ENCODE data around the gene SMG6. TPM values are rescaled to one million over a fixed set of nuclear protein-coding genes. Genes with fewer than 3 reads are reported as not detected.

Gene SMG6
- total and polyA plus RNA-seq, 2 of the 13 experiments (the other 11 are each of a cell fraction or from before 2014, with no cell fraction given), result 4.6 to 14.6 TPM

DNA sequence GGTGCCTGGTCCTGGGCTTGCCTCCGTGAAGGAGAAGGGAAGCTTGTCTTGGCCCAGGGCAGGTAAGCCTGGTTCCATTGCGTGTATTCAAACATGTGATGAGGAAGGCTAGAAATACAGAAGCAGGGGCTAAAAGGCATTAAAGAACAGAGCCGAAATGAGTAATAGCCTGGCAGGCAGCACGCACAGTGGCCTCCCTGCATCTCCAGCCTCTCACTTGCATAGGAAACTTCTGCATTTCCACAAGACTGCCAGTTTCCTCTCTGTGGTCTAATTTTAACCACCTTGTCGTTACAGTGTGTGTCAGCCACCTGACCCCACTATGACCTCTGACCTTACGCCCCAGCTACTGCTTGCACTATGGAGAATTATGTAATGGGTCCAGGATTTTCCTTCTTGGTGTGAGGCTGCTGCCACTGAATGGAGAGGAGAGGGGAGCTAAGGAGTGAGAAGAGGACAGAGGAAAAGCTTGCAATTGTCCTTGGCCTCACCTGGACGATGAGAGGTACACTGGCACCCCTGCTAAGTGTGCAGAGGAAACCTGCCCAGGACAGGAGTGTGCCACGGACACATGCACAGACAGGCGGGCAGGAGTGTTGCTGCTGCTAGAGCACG, 215.9 kb downstream of the SMG6 start:
- ChIA-PET POLR2A (no interaction called here), CTCF (ENCODE audit: low intra/inter-chr PET ratio, low total read pairs) (no interaction called here)
- intact Hi-C loops (cut with micrococcal nuclease; ENCODE audit: unreplicated experiment), result no loop called here
- 84% methylated on average over 9 of the region's 10 CpGs for WGBS (ENCODE audit: low lambda C conversion rate)
- H3K9ac ChIP-seq (ENCODE audit: insufficient read depth, low read depth, low read length), result no peak overlapping the region
- no peak for FAIRE-seq
- no peak overlapping the region for H3K4me3 ChIP-seq (replicated peaks in 1 of 3; ENCODE audit: insufficient read depth in 1 of 3, low read depth in 2 of 3, low read length in 3 of 3)
- no peaks in the 10 kb centered on the region for H3K27me3 ChIP-seq (ENCODE audit: control insufficient read depth in 1 of 2, insufficient read depth in 2 of 2, low read length in 2 of 2)
- peak; percentile 69 for TF ChIP-seq RARA (CRISPR knock-in tag; IDR thresholded peaks at IDR 0.05)
- TF ChIP-seq, protein P1, sequence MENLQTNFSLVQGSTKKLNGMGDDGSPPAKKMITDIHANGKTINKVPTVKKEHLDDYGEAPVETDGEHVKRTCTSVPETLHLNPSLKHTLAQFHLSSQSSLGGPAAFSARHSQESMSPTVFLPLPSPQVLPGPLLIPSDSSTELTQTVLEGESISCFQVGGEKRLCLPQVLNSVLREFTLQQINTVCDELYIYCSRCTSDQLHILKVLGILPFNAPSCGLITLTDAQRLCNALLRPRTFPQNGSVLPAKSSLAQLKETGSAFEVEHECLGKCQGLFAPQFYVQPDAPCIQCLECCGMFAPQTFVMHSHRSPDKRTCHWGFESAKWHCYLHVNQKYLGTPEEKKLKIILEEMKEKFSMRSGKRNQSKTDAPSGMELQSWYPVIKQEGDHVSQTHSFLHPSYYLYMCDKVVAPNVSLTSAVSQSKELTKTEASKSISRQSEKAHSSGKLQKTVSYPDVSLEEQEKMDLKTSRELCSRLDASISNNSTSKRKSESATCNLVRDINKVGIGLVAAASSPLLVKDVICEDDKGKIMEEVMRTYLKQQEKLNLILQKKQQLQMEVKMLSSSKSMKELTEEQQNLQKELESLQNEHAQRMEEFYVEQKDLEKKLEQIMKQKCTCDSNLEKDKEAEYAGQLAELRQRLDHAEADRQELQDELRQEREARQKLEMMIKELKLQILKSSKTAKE (CRISPR knock-in tag; IDR thresholded peaks at IDR 0.05; ENCODE audit: borderline replicate concordance), result no peak
- peak; percentile 83; the same call in 1 of the 2 replicates for TF ChIP-seq NR2C2 (CRISPR knock-in tag; IDR thresholded peaks at IDR 0.05; ENCODE audit: borderline replicate concordance)
- TF ChIP-seq NR2F6 (IDR thresholded peaks at IDR 0.05), result peak; percentile 80
- peak; percentile 44; the same call in 1 of the 2 replicates for TF ChIP-seq NR2F6 (CRISPR knock-in tag; IDR thresholded peaks at IDR 0.05)
- H3K79me2 ChIP-seq (ENCODE audit: insufficient read depth, low read length), result no peaks in the 10 kb centered on the region
- H4K20me1 ChIP-seq (ENCODE audit: insufficient read depth, low read length), result no peaks in the 10 kb centered on the region
- BruUV-seq (replicated peaks), result no TSS peak
- no peak for ATAC-seq
- no peak overlapping the region for H3K27ac ChIP-seq (ENCODE audit: extremely low read length, insufficient read depth, low read length)
- peaks cover 0 to 15% of the 10 kb centered on the region in 2 experiments; a peak in 4 of 5 replicates for H3K36me3 ChIP-seq (replicated peaks in 1 of 2; ENCODE audit: control insufficient read depth in 1 of 2, insufficient read depth in 2 of 2, low read length in 2 of 2)
- H3K4me1 ChIP-seq (ENCODE audit: insufficient read depth, low read length), result peaks cover 33% of the 10 kb centered on the region
- no peak overlapping the region for H2AFZ ChIP-seq (ENCODE audit: low read length)
- no peaks in the 10 kb centered on the region for H3K9me3 ChIP-seq (ENCODE audit: low read length)
- no peak for DNase-seq (ENCODE audit: low spot score)
- H3K4me2 ChIP-seq (ENCODE audit: low read depth, low read length), result no peak overlapping the region
- in situ Hi-C loops (cut with HindIII; ENCODE audit: extremely low pct_ligation_motif_present, low pct_unique_long_range_greater_than_20kb), result no loop called here

DNA sequence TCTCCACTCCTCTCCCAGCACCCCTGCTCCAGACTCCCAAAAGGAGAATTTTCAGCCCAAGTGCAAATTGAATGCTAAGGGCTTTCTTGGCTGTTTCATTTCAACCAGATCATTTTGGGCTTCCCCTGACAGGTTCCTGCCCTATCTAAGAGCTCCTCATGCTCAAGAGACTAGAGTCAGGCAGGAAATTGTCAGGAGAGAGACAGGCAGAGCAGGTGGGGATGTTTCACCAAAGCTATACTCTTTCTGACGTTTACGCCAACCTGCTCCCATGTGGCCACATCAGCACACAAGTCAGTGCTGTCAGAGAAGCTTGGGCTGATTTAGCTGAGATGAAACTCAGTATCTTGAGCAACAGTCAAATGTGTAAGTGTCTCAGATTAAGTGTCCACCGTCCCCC, 217.3 kb downstream of the SMG6 start:
- FAIRE-seq, result no peak
- POLR2A ChIA-PET, result no interaction called here
- no peaks in the 10 kb centered on the region for H3K9me3 ChIP-seq (ENCODE audit: low read length)
- 97% methylated on average over 3 of the region's 3 CpGs for WGBS (ENCODE audit: low lambda C conversion rate)
- H3K27me3 ChIP-seq (ENCODE audit: control insufficient read depth in 1 of 2, insufficient read depth in 2 of 2, low read length in 2 of 2), result no peaks in the 10 kb centered on the region
- H3K9ac ChIP-seq (ENCODE audit: insufficient read depth, low read depth, low read length), result no peak overlapping the region
- H3K27ac ChIP-seq (ENCODE audit: extremely low read length, insufficient read depth, low read length), result no peak overlapping the region
- H3K4me3 ChIP-seq (replicated peaks in 1 of 3; ENCODE audit: insufficient read depth in 1 of 3, low read depth in 2 of 3, low read length in 3 of 3), result no peak overlapping the region
- in situ Hi-C loops (cut with HindIII; ENCODE audit: extremely low pct_ligation_motif_present, low pct_unique_long_range_greater_than_20kb) (no loop called here), intact Hi-C loops (cut with micrococcal nuclease; ENCODE audit: unreplicated experiment) (no loop called here)
- BruUV-seq (replicated peaks), result no TSS peak
- H3K4me2 ChIP-seq (ENCODE audit: low read depth, low read length), result no peak overlapping the region
- CTCF ChIA-PET (ENCODE audit: low intra/inter-chr PET ratio, low total read pairs), result no interaction called here
- H2AFZ ChIP-seq (ENCODE audit: low read length), result no peak overlapping the region
- peaks cover 1 to 18% of the 10 kb centered on the region in 2 experiments; a peak in 4 of 5 replicates for H3K36me3 ChIP-seq (replicated peaks in 1 of 2; ENCODE audit: control insufficient read depth in 1 of 2, insufficient read depth in 2 of 2, low read length in 2 of 2)
- no peaks in the 10 kb centered on the region for H3K79me2 ChIP-seq (ENCODE audit: insufficient read depth, low read length)
- no peak for ATAC-seq
- no peak for DNase-seq (ENCODE audit: low spot score)
- peaks cover 32% of the 10 kb centered on the region for H3K4me1 ChIP-seq (ENCODE audit: insufficient read depth, low read length)
- no peaks in the 10 kb centered on the region for H4K20me1 ChIP-seq (ENCODE audit: insufficient read depth, low read length)
- no peak for TF ChIP-seq MBD4 (IDR thresholded peaks at IDR 0.05; ENCODE audit: borderline replicate concordance, low read length)
- no peak for TF ChIP-seq SMARCE1 (IDR thresholded peaks at IDR 0.05; ENCODE audit: borderline replicate concordance)
- no peak for TF ChIP-seq FIP1L1 (IDR thresholded peaks at IDR 0.05; ENCODE audit: borderline replicate concordance, insufficient read depth, low read depth, low read length)
- TF ChIP-seq SNAI1 (CRISPR knock-in tag; IDR thresholded peaks at IDR 0.05; ENCODE audit: borderline replicate concordance), result no peak
- TF ChIP-seq ZNF670 (CRISPR knock-in tag; IDR thresholded peaks at IDR 0.05; ENCODE audit: borderline replicate concordance), result no peak
- no peak for TF ChIP-seq NR2F6 (IDR thresholded peaks at IDR 0.05)
- no peak for TF ChIP-seq NR2F6 (CRISPR knock-in tag; IDR thresholded peaks at IDR 0.05)
- TF ChIP-seq, protein P2, sequence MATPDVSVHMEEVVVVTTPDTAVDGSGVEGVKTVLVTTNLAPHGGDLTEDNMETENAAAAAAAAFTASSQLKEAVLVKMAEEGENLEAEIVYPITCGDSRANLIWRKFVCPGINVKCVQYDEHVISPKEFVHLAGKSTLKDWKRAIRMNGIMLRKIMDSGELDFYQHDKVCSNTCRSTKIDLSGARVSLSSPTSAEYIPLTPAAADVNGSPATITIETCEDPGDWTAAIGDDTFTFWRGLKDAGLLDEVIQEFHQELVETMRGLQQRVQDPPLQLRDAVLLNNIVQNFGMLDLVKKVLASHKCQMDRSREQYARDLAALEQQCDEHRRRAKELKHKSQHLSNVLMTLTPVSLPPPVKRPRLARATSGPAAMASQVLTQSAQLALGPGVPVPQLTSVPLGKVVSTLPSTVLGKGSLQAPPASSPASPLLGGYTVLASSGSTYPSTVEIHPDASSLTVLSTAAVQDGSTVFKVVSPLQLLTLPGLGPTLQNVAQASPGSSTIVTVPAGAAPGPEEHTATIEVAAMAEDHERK (CRISPR knock-in tag; IDR thresholded peaks at IDR 0.05; ENCODE audit: low read depth), result no peak
- TF ChIP-seq ZNF564 (CRISPR knock-in tag; IDR thresholded peaks at IDR 0.05), result no peak
- TF ChIP-seq GLMP (CRISPR knock-in tag; IDR thresholded peaks at IDR 0.05; ENCODE audit: borderline replicate concordance), result no peak
- TF ChIP-seq MYNN (CRISPR knock-in tag; IDR thresholded peaks at IDR 0.05; ENCODE audit: low read depth), result no peak

Measured in HepG2 (cell line).